Stimulated activated effector memory CD8-positive, alpha-beta T cell treated with anti-CD3 and anti-CD28 coated beads, Interleukin-12 subunit alpha, Interleukin-12 subunit beta, amount 100 ng/mL, for 72 hours (primary cell): ENCODE measurements around the gene KRT14.
"Not testable (repeated sequence)": the region's sequence is repeated elsewhere in the genome, so short reads cannot be mapped to it uniquely, and the experiment has no call there.

Experiments
- ATAC-seq: fragments of 150-1000 bp; cut with Tn5 transposase; 2 replicates; pipeline ENCODE4 v1.10.0; 2021
- DNase-seq, 2 donors: peaks; one replicate each; pipeline ENCODE4 v3.0.0; 2021 to 2022; ENCODE audit warnings: low spot score in 2 of 2
- H3K27ac Mint-ChIP-seq: one replicate; pipeline ENCODE4 v1.8.0; 2022; ENCODE audit warnings: mild to moderate bottlenecking, mixed read lengths
- H3K36me3 Mint-ChIP-seq: one replicate; pipeline ENCODE4 v1.8.0; 2022; ENCODE audit warnings: mild to moderate bottlenecking, mixed read lengths
- H3K4me1 Mint-ChIP-seq: one replicate; pipeline ENCODE4 v1.8.0; 2022; ENCODE audit warnings: mixed read lengths
- H3K4me3 Mint-ChIP-seq: one replicate; pipeline ENCODE4 v1.8.0; 2022; ENCODE audit warnings: mild to moderate bottlenecking, mixed read lengths
- H3K9me3 Mint-ChIP-seq: one replicate; pipeline ENCODE4 v1.8.0; 2022; ENCODE audit warnings: mixed read lengths

Gene KRT14

GRCh38 chr17:41593306-41593981, 6.7 kb upstream of the KRT14 start:
- DNase-seq (no peak), ATAC-seq (no peak)
- Mint-ChIP-seq H3K4me1 (no peaks in the 10 kb centered on the region), H3K27ac (no peak overlapping the region), H3K4me3 (no peak overlapping the region), H3K36me3 (peaks cover 11% of the 10 kb centered on the region), H3K9me3 (no peaks in the 10 kb centered on the region)

- H3K36me3 Mint-ChIP-seq, result peaks cover 6% of the 10 kb centered on the region
- ATAC-seq (no peak), DNase-seq (no peak)
- H3K27ac Mint-ChIP-seq, result no peak overlapping the region
- H3K4me1 Mint-ChIP-seq, result no peaks in the 10 kb centered on the region
- H3K4me3 Mint-ChIP-seq, result no peak overlapping the region
- H3K9me3 Mint-ChIP-seq, result no peaks in the 10 kb centered on the region
Measured at GRCh38 chr17:41592601-41593305, 6.1 kb upstream of the KRT14 start.

- DNase-seq (no peak), ATAC-seq (no peak)
- no peak overlapping the region for H3K4me3 Mint-ChIP-seq
- H3K9me3 Mint-ChIP-seq, result no peaks in the 10 kb centered on the region
- H3K4me1 Mint-ChIP-seq, result no peaks in the 10 kb centered on the region
- H3K27ac Mint-ChIP-seq, result no peak overlapping the region
- no peaks in the 10 kb centered on the region for H3K36me3 Mint-ChIP-seq
Measured at GRCh38 chr17:41589301-41589700, 2.6 kb upstream of the KRT14 start.

GRCh38 chr17:41588126-41588810, 1.6 kb upstream of the KRT14 start:
- no peak for DNase-seq
- Mint-ChIP-seq H3K36me3 (no peaks in the 10 kb centered on the region), H3K4me1 (no peaks in the 10 kb centered on the region), H3K9me3 (no peaks in the 10 kb centered on the region), H3K4me3 (no peak overlapping the region), H3K27ac (no peak overlapping the region)
- no peak for ATAC-seq

- no peak for DNase-seq
- no peak overlapping the region for H3K4me3 Mint-ChIP-seq
- no peak overlapping the region for H3K27ac Mint-ChIP-seq
- no peak for ATAC-seq
- H3K4me1 Mint-ChIP-seq, result no peaks in the 10 kb centered on the region
- H3K9me3 Mint-ChIP-seq, result no peaks in the 10 kb centered on the region
- H3K36me3 Mint-ChIP-seq, result no peaks in the 10 kb centered on the region
Measured at GRCh38 chr17:41585301-41586056, 1.2 kb downstream of the KRT14 start.

- H3K36me3 Mint-ChIP-seq, H3K9me3 Mint-ChIP-seq, ATAC-seq, DNase-seq, H3K4me3 Mint-ChIP-seq, H3K27ac Mint-ChIP-seq, H3K4me1 Mint-ChIP-seq: not testable (repeated sequence)
Measured at GRCh38 chr17:41584331-41584927, 2.3 kb downstream of the KRT14 start.

GRCh38 chr17:41583137-41584127, 3.3 kb downstream of the KRT14 start:
- DNase-seq (no peak), ATAC-seq (no peak)
- H3K4me3 Mint-ChIP-seq, result no peak overlapping the region
- H3K9me3 Mint-ChIP-seq, result no peaks in the 10 kb centered on the region
- no peak overlapping the region for H3K27ac Mint-ChIP-seq
- H3K36me3 Mint-ChIP-seq, result no peaks in the 10 kb centered on the region
- H3K4me1 Mint-ChIP-seq, result no peaks in the 10 kb centered on the region

GRCh38 chr17:41582061-41582968, 4.4 kb downstream of the KRT14 start:
- not testable (repeated sequence) for DNase-seq, H3K9me3 Mint-ChIP-seq, H3K4me1 Mint-ChIP-seq, H3K27ac Mint-ChIP-seq, ATAC-seq, H3K36me3 Mint-ChIP-seq, H3K4me3 Mint-ChIP-seq

GRCh38 chr17:41581366-41582060, 5.2 kb downstream of the KRT14 start:
- H3K27ac Mint-ChIP-seq, result no peak overlapping the region
- no peaks in the 10 kb centered on the region for H3K4me1 Mint-ChIP-seq
- H3K36me3 Mint-ChIP-seq, result no peaks in the 10 kb centered on the region
- DNase-seq (no peak), ATAC-seq (no peak)
- H3K9me3 Mint-ChIP-seq, result no peaks in the 10 kb centered on the region
- no peak overlapping the region for H3K4me3 Mint-ChIP-seq

GRCh38 chr17:41580687-41581365, 5.9 kb downstream of the KRT14 start:
- ATAC-seq (no peak), DNase-seq (no peak)
- no peaks in the 10 kb centered on the region for H3K36me3 Mint-ChIP-seq
- H3K27ac Mint-ChIP-seq, result no peak overlapping the region
- no peak overlapping the region for H3K4me3 Mint-ChIP-seq
- H3K9me3 Mint-ChIP-seq, result no peaks in the 10 kb centered on the region
- H3K4me1 Mint-ChIP-seq, result no peaks in the 10 kb centered on the region

- H3K4me3 Mint-ChIP-seq, result no peak overlapping the region
- DNase-seq (no peak), ATAC-seq (no peak)
- H3K9me3 Mint-ChIP-seq, result no peaks in the 10 kb centered on the region
- H3K4me1 Mint-ChIP-seq, result no peaks in the 10 kb centered on the region
- no peak overlapping the region for H3K27ac Mint-ChIP-seq
- H3K36me3 Mint-ChIP-seq, result no peaks in the 10 kb centered on the region
Measured at GRCh38 chr17:41580244-41580575, 6.5 kb downstream of the KRT14 start.

- no peaks in the 10 kb centered on the region for H3K4me1 Mint-ChIP-seq
- peak; percentile 70 to 89 for DNase-seq
- no peaks in the 10 kb centered on the region for H3K9me3 Mint-ChIP-seq
- no peak overlapping the region for H3K4me3 Mint-ChIP-seq
- peak; percentile 86 for ATAC-seq
- no peaks in the 10 kb centered on the region for H3K36me3 Mint-ChIP-seq
- no peak overlapping the region for H3K27ac Mint-ChIP-seq
Measured at GRCh38 chr17:41579484-41580243, 7.0 kb downstream of the KRT14 start.
